Measurements from ENCODE around the gene IRF2.

IRF2 gene

DNA sequence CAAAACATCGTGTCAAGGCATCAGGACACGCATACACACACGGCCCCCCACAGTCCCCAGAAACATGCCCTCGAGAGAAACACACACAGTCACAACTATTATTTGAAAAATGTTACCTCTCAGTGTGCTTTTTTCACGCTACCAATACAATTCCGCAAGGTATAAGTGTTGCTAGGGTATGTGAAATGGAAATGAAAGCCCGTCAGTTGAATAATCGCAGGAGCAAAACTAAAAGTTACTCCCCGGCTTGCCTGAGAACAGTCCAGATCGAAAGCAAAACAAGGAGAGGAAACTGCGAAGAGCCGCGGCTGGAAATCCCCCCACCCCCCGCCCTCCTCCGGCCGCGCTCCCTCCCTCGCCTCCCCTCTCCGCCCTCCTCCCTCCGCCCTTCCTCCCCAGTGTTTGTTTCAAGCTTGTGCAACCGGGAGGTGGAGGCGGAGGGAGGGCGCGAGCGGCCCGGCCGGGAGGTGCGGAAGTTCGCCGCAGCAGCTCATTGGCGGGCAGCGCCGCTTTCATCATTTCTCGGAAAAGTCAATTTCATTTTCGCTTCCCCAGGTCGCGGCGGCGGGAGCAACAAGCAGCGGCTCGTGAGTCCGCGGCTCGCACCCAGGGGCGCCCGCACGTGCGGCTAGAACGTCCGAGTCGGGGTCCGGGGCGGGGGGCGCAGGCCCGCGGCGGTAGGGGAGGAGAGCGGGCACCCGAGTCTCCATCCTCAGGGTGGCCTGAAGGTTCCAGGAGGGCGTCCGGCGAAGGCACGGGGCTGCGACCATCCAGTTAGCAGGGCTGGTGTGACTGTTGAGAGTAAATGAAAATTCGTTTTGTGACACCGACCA, at the start of gene IRF2:
IRF2 (minus strand) TSS at position 288 of the 833 bp plus-strand sequence. CDS start 45,486 bp downstream, outside the sequence.
- DNase-seq (ENCODE audit: low spot score), result peak; percentile 98

DNA sequence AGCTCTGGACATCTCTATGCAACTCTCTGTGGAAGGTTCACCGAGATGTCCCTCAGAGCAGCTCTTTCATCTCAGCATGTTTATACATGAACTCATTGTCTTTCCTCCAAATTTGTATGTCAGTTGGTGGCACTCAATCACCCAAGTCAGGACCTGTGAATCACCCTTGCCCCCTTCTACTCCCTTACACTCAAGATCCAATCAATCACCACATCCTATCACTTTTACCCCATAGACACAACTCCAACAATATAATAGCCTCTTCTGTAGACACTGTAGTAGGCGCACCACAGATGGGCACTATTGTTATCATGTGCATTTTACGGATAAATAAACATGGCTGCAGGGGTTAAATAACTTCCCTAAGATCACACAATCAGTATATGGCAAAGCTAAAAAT, 41.3 kb upstream of the IRF2 start:
- DNase-seq (ENCODE audit: low spot score), result no peak

DNA sequence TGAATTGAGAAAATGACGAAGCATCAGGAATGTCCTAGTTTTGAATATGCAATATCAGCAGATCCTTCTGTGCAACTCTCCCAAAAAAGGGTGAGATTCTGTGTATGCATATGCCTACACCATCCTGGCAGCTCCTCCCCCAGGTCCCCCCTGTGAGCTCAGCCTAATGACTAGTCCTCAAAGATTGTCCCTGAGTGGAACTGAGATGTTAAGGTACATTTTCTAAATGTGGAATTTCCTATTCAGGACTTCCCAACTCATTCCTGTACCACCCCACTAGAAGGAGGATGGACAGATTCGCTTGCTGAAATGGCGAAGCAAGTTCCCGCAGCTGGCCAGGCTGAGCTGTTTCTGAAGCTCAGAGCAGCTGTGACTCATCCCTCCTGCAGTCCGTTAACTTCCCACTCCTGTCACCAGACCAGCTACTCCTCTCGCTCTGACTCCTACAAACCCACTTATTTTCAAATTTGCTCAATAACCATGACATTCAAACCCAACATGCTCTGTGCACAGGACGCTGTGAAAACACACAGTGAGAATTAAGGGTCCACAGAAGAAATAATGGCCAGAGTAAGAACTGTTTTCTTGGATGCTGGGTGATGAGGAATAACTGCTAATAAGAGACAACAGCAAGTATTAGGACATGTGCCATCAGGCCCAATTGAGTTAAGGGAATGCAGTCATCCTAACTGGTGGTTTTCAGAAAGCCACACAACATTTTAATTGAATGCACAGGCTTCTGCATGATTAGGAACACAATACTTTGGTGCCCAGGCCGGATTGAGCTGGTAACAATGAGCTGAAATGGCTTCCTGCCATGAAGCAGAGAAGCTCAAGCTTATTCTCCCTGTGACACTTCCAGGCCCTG, 40.0 kb upstream of the IRF2 start:
- DNase-seq (ENCODE audit: low spot score), result peak; percentile 90

DNA sequence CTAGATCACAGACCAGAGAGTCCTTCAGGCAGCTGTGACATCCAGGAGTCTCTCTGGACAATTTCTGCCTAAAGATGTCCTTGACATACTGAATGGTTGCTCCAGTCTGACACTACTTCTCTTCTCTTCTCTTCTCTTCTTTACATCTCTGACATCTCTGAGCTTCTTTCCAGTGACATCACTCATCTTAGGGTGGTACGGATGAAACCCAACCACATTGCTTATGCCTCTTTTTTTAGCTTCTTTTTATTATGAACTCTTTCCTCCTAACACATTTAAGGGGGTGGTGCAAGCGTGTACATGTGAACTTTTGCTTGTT, 39.4 kb upstream of the IRF2 start:
- no peak for DNase-seq (ENCODE audit: low spot score)

DNA sequence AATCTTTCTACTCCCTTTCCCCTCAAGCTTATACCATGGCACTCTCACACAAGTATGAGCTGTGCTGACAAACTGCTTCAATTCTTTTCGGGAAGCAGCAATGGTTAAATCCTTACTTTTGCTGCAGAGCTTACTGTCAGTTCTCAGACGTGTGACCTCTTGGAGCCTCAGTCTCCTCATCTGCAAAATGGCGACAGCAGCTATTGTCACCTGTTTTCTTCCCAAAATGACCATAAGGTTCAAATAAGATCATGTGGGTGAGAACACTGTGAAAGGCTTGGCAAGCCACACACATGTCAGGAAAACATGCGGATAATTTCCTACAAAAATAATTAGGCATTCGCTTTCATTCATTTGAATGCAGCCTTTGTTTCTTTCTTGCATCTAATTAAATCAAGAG, 36.8 kb upstream of the IRF2 start:
- no peak for DNase-seq (ENCODE audit: low spot score)

DNA sequence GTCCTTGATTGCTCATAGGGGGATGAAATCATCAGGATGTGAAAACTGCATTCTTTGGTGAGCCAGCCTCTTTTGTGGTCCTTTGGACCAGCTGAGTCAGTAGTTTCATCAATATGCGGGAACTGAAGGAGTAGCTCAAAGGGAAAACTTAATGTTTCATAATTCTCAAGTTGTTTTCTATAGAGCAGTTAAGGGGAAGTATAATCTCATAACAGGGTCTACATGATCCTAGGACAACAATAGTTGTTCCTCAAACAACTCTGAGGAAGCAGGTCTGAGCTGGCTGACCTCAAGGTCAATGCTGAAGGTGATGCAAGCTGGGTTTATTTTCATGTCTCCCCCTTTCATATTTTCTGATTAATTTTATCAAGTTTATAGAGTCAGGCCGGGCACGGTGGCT, 36.1 kb upstream of the IRF2 start:
- DNase-seq (ENCODE audit: low spot score), result no peak

DNA sequence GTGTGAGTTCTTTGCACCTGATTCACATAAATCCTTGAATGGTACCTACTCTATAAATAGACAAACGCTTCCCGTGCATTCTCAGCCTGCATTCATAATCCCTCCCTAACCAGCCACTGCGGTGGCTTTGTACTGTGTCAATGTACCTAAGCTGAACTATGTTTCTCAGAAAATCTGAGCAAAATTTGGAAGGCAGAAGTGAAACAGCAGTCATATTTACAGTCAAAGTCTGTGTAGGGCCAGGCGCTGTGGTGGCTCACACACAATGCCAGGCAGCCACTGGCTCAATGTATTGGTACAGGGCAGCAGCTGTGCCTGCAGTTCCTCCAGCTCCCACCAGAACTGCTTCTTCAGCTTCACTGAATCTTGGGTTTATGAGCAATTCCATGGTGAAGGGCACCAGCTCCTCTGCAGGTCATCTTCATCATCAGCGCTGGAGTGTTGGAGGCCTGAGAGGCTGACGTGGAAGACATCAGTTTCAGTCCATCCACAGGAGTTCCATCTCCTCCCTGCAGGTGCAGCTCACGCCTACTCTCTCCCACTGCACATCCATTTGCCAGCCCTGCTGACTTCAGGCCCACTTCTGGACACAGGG, 32.3 kb upstream of the IRF2 start:
- no peak for DNase-seq (ENCODE audit: low spot score)

DNA sequence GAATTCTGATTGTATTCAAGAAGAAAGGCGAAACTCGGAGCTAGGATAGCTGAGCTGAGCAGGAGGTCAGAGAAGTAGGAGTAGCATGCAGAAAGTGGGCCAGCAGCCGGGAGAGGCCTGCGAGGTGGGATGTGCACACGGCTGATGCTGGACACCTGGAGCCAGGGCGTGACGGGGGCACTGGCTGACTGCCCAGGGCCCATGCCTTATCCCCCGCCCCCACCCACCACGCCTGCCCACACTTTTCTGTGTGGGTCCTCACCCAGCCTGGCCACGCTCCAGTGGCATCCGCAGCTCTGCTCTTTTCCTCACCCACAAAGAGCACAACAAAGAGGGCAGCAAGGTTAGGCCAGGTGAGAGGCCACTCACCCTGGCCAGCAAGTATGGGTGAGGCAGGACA, 30.0 kb upstream of the IRF2 start:
- DNase-seq (ENCODE audit: low spot score), result no peak

DNA sequence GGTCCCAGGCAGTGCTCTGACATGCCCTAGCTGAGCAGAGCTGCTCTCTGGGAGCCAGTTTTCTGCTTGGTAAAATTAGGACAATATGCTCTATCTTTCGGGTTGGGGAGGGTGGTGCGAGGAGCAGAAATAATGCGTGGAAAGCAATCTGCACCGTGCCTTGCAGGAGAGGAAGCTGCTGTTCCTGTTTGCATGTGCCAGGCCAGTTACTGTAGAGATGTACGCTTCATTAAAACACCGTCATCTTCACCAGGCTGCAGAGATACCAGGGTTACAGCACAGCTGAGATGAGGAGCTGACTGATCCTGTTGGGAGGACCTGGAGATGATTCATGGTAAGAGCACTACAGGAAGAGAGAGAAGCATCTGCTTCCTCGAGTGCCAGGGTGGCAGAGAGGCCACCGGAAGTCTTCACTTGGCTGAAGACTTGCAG, 29.5 kb upstream of the IRF2 start:
- DNase-seq (ENCODE audit: low spot score), result no peak

DNA sequence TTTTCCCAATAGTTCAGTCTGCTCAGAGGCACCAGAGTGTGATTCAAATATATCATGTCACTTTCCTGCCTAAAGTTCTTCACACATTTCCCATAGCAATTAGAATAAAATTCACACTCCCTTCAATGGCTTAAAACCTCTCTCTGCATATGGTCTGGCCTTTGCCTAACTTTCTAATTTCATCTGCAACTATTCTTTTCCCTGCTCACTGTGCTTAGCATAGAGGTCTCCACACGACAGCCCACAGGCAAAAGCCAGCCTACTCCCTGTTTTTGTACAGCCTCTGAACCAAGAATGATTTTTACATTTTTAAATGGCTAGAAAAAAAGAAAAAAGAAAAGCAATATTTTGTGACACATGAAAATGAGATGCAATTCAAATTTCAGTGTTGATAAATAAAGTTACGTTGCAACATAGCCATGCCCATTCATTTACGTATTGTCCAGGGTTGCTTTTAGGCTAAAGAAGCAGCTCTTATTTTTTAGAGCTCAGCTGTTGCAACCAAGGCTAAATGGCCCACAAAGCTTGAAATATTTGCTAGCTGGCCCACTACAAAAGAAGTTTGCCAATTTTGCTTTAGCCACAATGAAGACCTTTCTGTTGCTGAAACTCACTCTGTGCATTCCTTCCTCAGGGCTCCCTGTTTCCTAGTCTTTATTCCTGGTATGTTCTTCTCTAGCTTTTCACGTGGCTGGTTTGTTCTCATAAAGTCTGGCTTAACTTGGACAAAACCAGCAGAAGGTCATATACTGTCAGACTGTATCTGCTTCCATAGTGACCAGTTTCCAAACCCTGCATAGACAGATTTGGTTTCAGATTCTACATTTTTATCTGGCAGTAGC, 26.6 kb upstream of the IRF2 start:
- DNase-seq (ENCODE audit: low spot score), result no peak

DNA sequence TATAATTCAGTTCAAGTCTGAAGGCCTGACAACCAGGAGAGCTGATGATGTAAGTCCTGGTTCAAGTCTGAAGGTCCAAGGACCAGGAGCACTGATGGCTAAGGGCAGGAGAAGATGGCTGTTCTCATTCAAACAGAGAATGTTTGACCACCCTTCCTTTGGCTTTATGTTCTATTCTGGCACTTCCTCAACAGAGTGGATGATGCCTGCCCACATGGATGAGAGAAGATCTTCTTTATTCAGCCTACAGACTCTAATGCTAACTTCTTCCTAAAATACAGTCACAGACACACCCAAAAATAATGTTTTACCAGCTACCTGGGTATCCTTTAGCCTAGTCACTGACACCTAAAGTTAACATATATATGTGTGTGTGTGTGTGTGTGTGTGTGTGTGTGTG, 25.6 kb upstream of the IRF2 start:
- no peak for DNase-seq (ENCODE audit: low spot score)

DNA sequence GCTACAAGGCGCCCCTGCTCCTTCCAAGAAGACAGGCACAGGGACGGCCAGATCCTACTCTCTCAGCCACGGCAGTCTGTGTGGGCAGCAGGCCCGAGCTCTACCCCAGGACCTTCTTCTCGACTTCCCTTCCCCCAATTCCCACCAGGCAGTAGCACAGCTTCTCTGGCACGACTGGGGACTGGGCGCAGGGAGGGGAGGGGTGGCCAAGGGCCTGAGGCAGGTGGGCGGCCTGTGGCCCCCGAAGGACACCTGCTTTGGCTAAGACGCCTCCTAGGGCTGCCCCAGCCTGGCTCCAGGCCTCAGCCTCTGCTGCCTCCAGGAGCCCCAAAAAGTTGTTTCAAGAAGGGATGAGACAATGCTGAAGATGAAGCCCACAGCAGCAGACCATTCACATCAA, 24.2 kb upstream of the IRF2 start:
- no peak for DNase-seq (ENCODE audit: low spot score)

DNA sequence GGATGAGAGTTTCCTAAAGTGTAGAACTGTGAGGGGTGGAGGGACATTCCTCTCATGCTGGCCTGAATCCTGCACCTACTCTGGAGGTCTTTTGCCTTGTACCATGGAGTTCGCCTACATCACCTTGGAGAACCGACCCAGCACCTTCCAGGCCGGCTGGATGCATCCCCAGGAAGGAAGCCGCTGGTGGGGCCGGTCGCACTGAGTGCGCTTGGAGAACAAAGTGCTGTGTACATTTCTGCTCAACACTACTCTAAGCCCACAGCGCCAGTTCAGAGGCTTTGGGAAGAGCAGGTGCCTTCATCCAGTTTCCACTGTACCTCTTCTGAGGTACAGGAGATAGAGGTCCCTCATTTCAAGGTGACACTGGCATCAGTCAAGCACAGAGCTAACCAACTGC, 15.4 kb upstream of the IRF2 start:
- DNase-seq (ENCODE audit: low spot score), result no peak

DNA sequence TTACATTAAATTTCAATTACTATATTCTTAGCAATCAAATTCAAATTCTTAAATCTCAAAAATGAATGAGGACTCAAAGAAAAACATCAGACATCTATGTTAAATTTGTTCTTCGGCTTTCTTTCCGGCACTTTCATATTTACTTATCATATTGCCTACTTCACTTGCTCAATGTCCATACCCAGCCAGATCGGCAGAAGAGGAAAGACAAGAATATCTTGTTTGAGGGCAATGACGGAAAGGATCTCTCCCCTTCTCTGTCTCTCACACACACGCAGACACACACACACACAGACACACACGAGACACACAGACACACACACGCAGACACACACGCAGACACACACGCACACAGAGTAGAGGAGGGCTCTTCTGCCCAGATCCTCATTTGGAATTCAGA, 13.2 kb upstream of the IRF2 start:
- DNase-seq (ENCODE audit: low spot score), result no peak

DNA sequence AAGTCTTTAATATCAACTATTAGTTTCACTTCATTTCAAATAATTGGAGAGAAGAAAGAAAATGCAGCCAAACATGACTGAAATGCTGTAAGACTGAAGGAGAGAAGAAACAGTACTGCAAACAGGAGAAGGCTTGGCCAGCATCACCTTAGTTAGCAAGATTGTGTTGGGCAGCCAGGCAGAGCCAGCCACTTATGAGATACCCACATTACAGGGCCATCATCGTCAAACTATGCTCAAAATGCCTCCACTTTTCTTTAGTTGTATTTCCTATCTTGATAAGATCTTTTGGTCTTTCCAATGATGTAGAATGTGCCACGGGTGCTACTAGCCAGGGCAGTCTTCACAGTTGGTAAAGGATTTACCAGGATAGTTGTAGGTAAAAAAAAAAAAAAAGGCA, 10.9 kb upstream of the IRF2 start:
- no peak for DNase-seq (ENCODE audit: low spot score)

DNA sequence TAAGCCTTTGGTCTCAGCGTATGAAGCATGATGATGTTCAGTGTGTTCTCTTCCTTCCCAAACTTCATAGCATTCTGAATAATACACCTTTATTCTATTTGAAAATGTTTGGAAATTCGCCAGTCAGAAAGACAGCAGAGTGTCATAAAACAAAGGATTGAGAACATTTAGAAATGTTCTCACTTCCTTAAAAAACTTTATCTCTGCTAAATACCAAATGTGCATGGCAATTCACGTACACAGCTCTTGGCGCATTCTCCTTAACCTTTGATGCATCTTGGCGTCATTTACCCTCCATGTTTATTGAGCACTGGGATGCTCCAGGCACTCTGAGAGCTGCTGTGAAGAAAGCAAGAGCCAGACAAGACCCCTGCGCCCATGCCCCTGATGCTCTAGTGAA, 7.2 kb upstream of the IRF2 start:
- no peak for DNase-seq (ENCODE audit: low spot score)

DNA sequence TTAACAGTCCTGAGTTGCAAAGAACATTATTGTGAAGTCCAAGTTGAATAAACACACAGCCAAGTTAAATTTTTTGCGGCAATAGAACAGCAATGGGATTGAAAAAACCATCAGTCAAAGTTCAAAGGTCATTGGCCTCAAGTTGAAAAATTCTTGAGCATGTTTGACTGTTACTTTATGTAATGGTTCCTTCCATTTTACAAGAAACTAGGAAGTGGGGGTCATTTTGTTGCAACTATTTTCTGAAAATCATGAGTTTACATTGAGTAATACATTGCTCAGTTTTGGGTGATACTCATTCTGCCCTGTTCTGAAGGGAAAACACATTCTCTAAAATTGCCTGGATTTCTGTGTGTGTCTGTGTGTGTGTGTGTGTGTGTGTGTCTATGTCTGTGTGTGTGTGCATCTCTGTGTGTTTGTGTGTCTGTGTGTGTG, 5.2 kb upstream of the IRF2 start:
- DNase-seq (ENCODE audit: low spot score), result no peak

DNA sequence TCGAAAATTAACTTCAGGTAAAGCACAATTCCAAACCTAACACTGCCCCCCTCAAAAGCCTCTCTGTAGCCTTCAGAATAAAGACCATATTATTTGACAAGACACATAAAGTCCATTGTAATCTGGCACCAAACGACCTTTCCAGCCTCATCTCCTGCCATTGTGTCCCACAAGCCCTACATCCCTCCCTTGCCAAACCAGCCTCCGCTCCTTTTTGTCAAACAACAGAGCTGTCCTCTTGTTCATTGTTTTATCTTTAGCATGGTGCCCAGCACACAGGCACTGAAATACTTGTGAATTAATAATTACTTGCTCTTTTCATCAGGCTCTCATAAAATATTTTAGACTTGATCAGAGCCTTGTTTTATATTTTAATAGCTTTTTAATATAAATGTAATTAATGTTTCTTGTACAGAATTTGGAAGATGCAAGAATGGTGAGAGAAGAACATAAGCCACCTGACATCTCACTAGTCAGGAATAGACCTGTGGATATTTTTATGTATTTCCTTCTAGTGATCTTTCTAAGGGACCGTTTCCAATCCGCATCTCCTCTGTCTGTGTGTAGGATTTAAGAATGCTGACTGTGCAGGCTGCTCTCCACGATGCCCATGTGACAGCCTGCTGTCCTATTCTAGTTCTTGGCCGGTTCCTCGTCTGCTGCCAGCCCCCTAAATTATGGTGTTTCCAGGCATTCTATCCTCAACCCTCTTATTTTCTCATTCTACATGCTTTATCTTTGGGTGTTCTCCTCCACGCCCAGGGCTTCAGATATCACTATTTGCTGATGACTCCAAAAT, 3.0 kb upstream of the IRF2 start:
- no peak for DNase-seq (ENCODE audit: low spot score)

DNA sequence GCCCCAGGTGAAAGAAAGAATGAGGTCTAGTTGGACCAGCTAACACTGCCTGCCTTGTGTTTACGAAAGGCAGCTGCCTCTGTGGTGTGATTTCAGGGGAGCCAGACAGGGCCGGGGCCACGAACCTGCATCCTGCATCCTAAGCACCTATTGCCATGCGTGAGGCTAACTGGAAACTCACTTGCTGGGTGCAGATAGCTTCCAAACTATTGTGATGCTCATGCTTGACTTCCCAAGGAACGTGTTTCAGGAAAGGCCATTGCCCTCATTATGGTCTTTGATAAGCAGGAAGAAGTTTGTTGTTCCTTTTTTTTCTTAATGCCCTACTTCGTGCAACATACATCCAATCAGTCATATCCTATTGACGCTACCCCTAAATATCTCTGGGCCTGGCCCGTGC, 2.3 kb upstream of the IRF2 start:
- no peak for DNase-seq (ENCODE audit: low spot score)

DNA sequence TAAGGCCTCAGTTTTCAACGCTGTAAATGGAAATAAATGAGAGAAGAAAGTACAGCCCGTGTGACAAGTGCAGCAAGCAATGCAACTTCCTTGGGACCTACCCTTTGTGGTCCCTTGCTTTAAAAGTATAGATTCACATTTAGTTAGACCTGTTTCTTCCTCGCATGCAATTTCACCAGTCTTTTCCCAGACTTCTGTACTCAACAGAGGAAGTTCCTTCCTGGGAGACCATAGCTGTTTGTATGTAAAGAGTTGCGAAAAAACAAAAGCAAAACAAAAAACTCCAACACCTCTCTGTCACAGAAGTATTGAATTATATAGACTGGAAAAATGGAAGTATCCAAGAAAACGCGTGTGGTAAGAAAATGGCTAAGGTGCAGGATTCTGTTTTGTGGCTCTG, 1.1 kb upstream of the IRF2 start:
- no peak for DNase-seq (ENCODE audit: low spot score)

DNA sequence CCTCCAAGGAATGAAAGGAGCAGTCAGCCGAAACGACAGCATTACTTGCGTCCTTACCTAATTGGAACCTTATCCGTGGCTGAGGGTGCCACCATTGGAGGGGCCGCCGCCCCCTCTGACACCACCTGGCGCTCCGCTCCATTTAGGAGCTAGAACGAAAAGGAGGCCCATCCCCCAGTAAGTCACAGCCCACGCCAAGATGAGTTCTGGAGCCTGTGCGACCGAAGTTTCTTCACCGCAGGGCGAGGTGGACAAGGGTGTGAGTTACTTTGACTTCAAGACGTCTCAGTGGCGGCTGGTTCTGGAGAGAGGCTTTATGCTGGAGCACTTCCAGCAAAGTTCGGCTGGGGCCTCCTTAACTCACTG, 729 bp upstream of the IRF2 start:
- peak; percentile 57 for DNase-seq (ENCODE audit: low spot score)
